NCI-H2081 (cell line): Measurements from ENCODE around the gene CEMIP.
"Not testable (repeated sequence)": the region's sequence is repeated elsewhere in the genome, so short reads cannot be mapped to it uniquely, and the experiment has no call there.

ENCODE experiments used
- DNase-seq, 2 experiments: peaks; one replicate each; lab custom pipeline; 2025; lab: John Stamatoyannopoulos, UW

The CEMIP gene

GRCh38 chr15:80953953-80954778 lies 175.0 kb downstream of the CEMIP start:
- no peak for DNase-seq

GRCh38 chr15:80955571-80956452 lies 176.6 kb downstream of the CEMIP start:
- DNase-seq, result not testable (repeated sequence)

- DNase-seq, result no peak
These were observed 178.4 kb downstream of the CEMIP start for GRCh38 chr15:80957556-80957955.

- no peak for DNase-seq
These were observed 178.8 kb downstream of the CEMIP start for GRCh38 chr15:80957976-80958375.

- DNase-seq, result no peak
These were observed 179.8 kb downstream of the CEMIP start for GRCh38 chr15:80958818-80959495.

- not testable (repeated sequence) for DNase-seq
These were observed 186.3 kb downstream of the CEMIP start for GRCh38 chr15:80965454-80965853.

GRCh38 chr15:80966431-80967197 lies 187.4 kb downstream of the CEMIP start:
- DNase-seq, result no peak

- no peak for DNase-seq
These were observed 188.3 kb downstream of the CEMIP start for GRCh38 chr15:80967451-80967850.

- DNase-seq, result no peak
These were observed 188.9 kb downstream of the CEMIP start for GRCh38 chr15:80967991-80968510.

- DNase-seq, result no peak
These were observed 190.1 kb downstream of the CEMIP start for GRCh38 chr15:80969316-80969715.

GRCh38 chr15:80970018-80970657 lies 191.0 kb downstream of the CEMIP start:
- DNase-seq, result peak; percentile 73

- no peak for DNase-seq
These were observed 191.5 kb downstream of the CEMIP start for GRCh38 chr15:80970658-80971057.

GRCh38 chr15:80971143-80971542 lies 192.0 kb downstream of the CEMIP start:
- DNase-seq, result no peak

- DNase-seq, result no peak
These were observed 193.1 kb downstream of the CEMIP start for GRCh38 chr15:80972276-80972675.

- DNase-seq, result no peak
These were observed 195.7 kb downstream of the CEMIP start for GRCh38 chr15:80974914-80975313.

GRCh38 chr15:80976851-80977250 lies 197.7 kb downstream of the CEMIP start:
- no peak for DNase-seq

- peak; percentile 69 to 75 for DNase-seq
These were observed 198.5 kb downstream of the CEMIP start for GRCh38 chr15:80977627-80978036.

GRCh38 chr15:80978685-80979329 lies 199.6 kb downstream of the CEMIP start:
- DNase-seq, result no peak

GRCh38 chr15:80979538-80980200 lies 200.5 kb downstream of the CEMIP start:
- no peak for DNase-seq

- no peak for DNase-seq
These were observed 203.0 kb downstream of the CEMIP start for GRCh38 chr15:80982205-80982604.
